Mesodermal cell (in vitro differentiated cells): ENCODE results near the gene EYS.

ENCODE experiments used
- H3K27ac ChIP-seq: 2 replicates; pipeline ENCODE4 v1.7.0; 2013; ENCODE audit warnings: mild to moderate bottlenecking, low read depth, low read length, moderate library complexity; ENCODE audit not compliant: severe bottlenecking
- H3K36me3 ChIP-seq: 2 replicates; pipeline ENCODE4 v1.7.1; 2013; ENCODE audit warnings: mild to moderate bottlenecking, low read length, moderate library complexity; ENCODE audit not compliant: control insufficient read depth, insufficient read depth
- H3K4me1 ChIP-seq: one replicate; pipeline ENCODE4 v1.7.1; 2013; ENCODE audit warnings: mild to moderate bottlenecking, low read length; ENCODE audit not compliant: insufficient read depth, control insufficient read depth, poor library complexity, severe bottlenecking
- H3K4me3 ChIP-seq: 2 replicates; pipeline ENCODE4 v1.7.0; 2013; ENCODE audit warnings: low read length, control low read depth, mild to moderate bottlenecking; ENCODE audit not compliant: insufficient read depth, poor library complexity, severe bottlenecking; ENCODE audit errors: extremely low read depth
- H3K9me3 ChIP-seq: 2 replicates; pipeline ENCODE4 v1.7.1; 2013; ENCODE audit warnings: mild to moderate bottlenecking, low read length, moderate library complexity; ENCODE audit not compliant: control insufficient read depth
- WGBS, 2 experiments: methylation state at CpG; one replicate each; pipeline ENCODE4 v1.1.5; 2013; ENCODE audit warnings: missing lambda C conversion rate in 2 of 2; ENCODE audit not compliant: insufficient coverage in 2 of 2; 5-methylcytosine and 5-hydroxymethylcytosine counted together

The EYS gene

GRCh38 chr6:64160486-64160885 is 1546.5 kb downstream of the EYS start:
- Histone ChIP-seq H3K4me1 (no peaks in the 10 kb centered on the region), H3K4me3 (no peak overlapping the region), H3K27ac (no peak overlapping the region), H3K9me3 (no peaks in the 10 kb centered on the region), H3K36me3 (no peaks in the 10 kb centered on the region)
- 100% methylated on average over 1 of the region's 1 CpG; no CpG with 5 or more reads in 1 of the 2 experiments for WGBS, 2 experiments

GRCh38 chr6:64155063-64155462 is 1552.0 kb downstream of the EYS start:
- Histone ChIP-seq H3K4me3 (no peak overlapping the region), H3K4me1 (no peaks in the 10 kb centered on the region), H3K9me3 (no peaks in the 10 kb centered on the region), H3K27ac (no peak overlapping the region), H3K36me3 (no peaks in the 10 kb centered on the region)
- WGBS, 2 experiments: 59 to 94% methylated on average over 2 of the region's 2 CpGs

GRCh38 chr6:64146876-64147275 is 1560.2 kb downstream of the EYS start:
- H3K4me3 ChIP-seq: no peak overlapping the region
- H3K36me3 ChIP-seq: no peaks in the 10 kb centered on the region
- no peaks in the 10 kb centered on the region for H3K4me1 ChIP-seq
- no peaks in the 10 kb centered on the region for H3K9me3 ChIP-seq
- H3K27ac ChIP-seq: no peak overlapping the region
- no CpG with 5 or more reads among the region's 2 CpGs for WGBS, 2 experiments

DNA sequence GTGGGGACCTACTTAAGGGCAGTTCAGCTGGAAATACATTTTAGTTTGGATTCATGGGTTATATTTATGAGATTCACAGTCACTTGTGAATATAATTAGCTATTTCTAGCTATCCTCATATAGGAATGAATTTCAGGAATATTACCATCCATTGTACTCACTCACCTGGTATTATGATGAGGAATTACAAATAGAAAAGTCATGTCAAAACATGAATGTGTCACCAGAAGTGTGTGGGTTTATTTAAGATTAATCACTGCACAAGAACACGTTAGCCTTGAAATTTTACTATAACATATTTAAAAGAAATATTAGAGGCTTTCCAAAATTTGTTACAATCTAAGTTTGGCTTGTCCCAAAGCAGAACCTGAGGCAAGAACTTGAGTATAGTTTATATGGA is 1560.9 kb downstream of the EYS start:
- Histone ChIP-seq H3K36me3 (no peaks in the 10 kb centered on the region), H3K27ac (no peak overlapping the region)
- WGBS, 2 experiments: no CpG with 5 or more reads among the region's 1 CpG

GRCh38 chr6:64145658-64146057 is 1561.4 kb downstream of the EYS start:
- WGBS, 2 experiments: 80% methylated on average over 1 of the region's 2 CpGs; no CpG with 5 or more reads in 1 of the 2 experiments
- H3K4me1 ChIP-seq: no peaks in the 10 kb centered on the region
- H3K36me3 ChIP-seq: no peaks in the 10 kb centered on the region
- no peaks in the 10 kb centered on the region for H3K9me3 ChIP-seq
- H3K4me3 ChIP-seq: no peak overlapping the region
- no peak overlapping the region for H3K27ac ChIP-seq

More for the DNA sequence above, 1560.9 kb downstream of the EYS start:
- no peaks in the 10 kb centered on the region for H3K4me1 ChIP-seq
- no peak overlapping the region for H3K4me3 ChIP-seq
- no peaks in the 10 kb centered on the region for H3K9me3 ChIP-seq

DNA sequence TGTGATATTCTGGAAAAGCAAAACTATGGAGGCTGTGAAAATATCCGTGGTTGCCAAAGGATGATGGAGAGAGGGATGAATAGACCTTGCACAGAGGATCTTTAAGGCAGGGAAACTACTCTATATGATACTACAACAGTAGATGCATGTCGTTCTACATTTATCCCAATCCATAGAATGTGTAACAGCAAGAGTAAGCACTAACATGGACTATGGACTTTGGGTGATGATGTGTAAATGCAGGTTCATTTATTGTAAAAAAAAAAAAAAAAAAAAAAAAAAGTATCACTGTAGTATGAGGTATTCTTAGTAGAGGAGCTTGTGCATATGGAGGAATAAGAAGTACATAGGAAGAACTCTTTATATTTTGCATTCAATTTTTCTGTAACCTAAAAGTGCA is 1563.9 kb downstream of the EYS start:
- H3K4me1 ChIP-seq: no peaks in the 10 kb centered on the region
- no peaks in the 10 kb centered on the region for H3K9me3 ChIP-seq
- H3K27ac ChIP-seq: no peak overlapping the region
- H3K4me3 ChIP-seq: no peak overlapping the region
- H3K36me3 ChIP-seq: no peaks in the 10 kb centered on the region
- no CpG with 5 or more reads among the region's 2 CpGs for WGBS, 2 experiments

- Histone ChIP-seq H3K9me3 (no peaks in the 10 kb centered on the region), H3K27ac (no peak overlapping the region), H3K4me3 (no peak overlapping the region), H3K36me3 (no peaks in the 10 kb centered on the region), H3K4me1 (no peaks in the 10 kb centered on the region)
- 80% methylated on average over 1 of the region's 2 CpGs for WGBS, 2 experiments
Observed at GRCh38 chr6:64141680-64142079, 1565.3 kb downstream of the EYS start.

DNA sequence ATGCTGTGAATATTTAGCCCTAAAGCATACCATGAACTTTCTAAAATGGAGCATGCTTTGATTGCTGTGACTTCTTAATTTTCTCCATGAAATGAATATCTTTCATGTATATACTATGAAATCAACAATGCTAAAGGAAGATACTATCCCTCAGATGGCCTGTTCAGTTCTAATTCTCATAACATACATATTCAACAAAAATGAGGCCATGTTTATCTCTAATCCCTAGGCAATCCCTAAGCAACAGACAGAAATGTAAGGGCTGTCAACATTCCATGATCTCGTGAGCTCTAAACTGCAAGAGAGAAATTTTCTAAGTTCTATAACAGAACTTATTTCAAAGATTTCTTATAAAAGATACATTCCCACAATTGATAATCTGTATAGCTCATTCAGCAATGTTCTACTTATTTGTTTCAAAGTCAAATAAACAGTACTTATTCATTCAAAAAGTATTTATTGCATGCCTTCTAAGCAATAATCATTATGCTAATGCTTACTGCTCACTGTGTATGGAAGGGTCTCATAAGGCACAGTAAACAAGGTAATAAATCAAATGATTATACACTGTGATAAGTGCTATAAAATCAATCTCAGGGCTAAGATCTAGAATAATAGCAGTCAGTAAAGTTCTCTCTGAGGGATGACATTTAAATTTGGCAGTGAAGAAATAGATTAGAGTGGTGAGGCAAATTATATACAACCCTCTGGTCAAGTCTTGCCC is 1578.6 kb downstream of the EYS start:
- Histone ChIP-seq H3K4me1 (no peaks in the 10 kb centered on the region), H3K36me3 (no peaks in the 10 kb centered on the region), H3K4me3 (no peak overlapping the region), H3K27ac (no peak overlapping the region), H3K9me3 (no peaks in the 10 kb centered on the region)
- no CpG with 5 or more reads among the region's 1 CpG for WGBS, 2 experiments

- H3K4me1 ChIP-seq: no peaks in the 10 kb centered on the region
- no peak overlapping the region for H3K27ac ChIP-seq
- no peaks in the 10 kb centered on the region for H3K36me3 ChIP-seq
- H3K4me3 ChIP-seq: no peak overlapping the region
- 89 to 93% methylated on average over 2 of the region's 5 CpGs for WGBS, 2 experiments
- H3K9me3 ChIP-seq: no peaks in the 10 kb centered on the region
Observed at GRCh38 chr6:64123761-64124633, 1583.0 kb downstream of the EYS start.

- no peak overlapping the region for H3K4me3 ChIP-seq
- H3K9me3 ChIP-seq: no peaks in the 10 kb centered on the region
- no peak overlapping the region for H3K27ac ChIP-seq
- no peaks in the 10 kb centered on the region for H3K4me1 ChIP-seq
- WGBS, 2 experiments: no CpG with 5 or more reads among the region's 4 CpGs
- no peaks in the 10 kb centered on the region for H3K36me3 ChIP-seq
Observed at GRCh38 chr6:64122712-64123375, 1584.2 kb downstream of the EYS start.
